ENCODE measurements around the gene CDC26.

The CDC26 gene

DNA sequence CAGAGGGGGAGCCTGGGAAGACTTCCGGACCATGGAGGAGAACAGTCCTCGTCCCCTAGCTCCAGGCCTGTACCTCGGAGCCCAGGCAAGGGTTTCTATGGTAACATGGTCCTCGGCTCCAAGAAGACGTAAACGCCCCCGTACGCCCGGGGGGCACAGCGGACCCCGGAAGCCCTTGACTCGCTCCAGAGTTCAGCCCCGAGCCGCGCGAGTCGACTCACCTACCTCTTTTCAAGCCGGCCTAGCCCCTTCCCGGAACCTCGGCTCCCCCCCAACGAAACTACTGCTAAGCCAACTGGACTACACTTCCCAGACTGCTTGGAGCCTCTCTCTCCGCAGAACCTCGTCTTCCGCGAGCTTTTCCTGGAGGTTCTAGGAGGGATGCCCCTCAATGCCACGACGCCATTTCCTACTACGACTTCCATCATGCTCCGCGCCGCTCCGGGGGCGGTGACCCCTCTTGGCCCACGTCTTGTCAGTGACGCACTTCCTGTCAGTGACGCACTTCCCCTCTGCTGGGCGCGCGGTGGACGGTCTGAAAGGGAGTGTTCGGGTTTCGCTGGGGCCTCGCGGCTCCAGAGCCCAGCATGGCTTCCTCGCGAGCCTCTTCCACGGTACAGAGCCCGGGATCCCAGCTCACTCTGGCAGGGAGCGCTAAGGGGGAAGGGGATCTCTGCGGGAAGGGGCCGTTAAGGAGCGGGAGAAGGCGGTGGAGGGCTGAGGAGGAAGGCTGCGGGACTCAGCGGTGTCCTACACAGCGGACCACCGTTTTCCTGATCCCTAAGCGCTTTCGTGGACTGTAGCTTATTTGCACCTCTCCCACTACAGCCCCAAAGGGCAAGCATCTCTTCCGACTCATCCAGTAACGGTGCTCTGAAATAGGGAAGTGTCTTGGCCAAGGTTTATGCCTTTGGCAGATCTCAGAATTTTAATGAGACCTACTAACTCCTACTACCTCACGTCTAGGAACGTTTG, at the start of gene CDC26, which contains the start of gene PRPF4:
CDC26 (minus strand) TSS at position 416 of the 975 bp plus-strand sequence. CDS start 3,065 bp downstream, outside the sequence.
PRPF4 (plus strand) TSS at position 502 of the 975 bp plus-strand sequence; CDS start at position 588, 86 bp downstream.
- peaks cover 33% of the 10 kb centered on the region for H3K36me3 Mint-ChIP-seq (ENCODE audit: low read depth)
- no peaks in the 10 kb centered on the region for H3K9me3 Mint-ChIP-seq
- H3K4me1 Mint-ChIP-seq (ENCODE audit: low read depth), result peaks cover 13% of the 10 kb centered on the region
- H3K27me3 Mint-ChIP-seq (ENCODE audit: low read depth), result no peaks in the 10 kb centered on the region
- no peak within 1 kb of the TSS for H3K4me3 Mint-ChIP-seq
- no peak within 1 kb of the TSS for H3K27ac Mint-ChIP-seq

DNA sequence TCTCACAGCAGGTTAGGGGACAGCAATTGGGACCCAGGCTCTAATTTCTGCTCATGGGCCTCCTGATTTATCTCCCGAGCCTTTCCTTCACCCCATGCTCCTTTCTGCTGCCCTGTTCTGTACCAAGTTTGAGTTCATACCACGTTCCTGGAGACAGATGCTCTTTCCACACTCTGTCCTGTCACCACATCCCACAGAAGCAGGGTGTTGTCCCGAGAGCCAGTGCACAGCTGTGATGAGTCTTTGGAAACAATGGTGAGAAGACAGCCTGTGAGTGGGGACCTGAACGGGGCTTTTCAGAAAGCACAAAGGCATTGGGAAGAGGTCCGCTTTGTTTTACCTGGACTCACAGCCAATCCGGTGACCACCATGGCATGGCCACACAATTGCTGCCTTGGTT, 47.3 kb upstream of the CDC26 start:
- Mint-ChIP-seq H3K36me3 (ENCODE audit: low read depth) (no peaks in the 10 kb centered on the region), H3K9me3 (no peaks in the 10 kb centered on the region), H3K27me3 (ENCODE audit: low read depth) (no peaks in the 10 kb centered on the region), H3K4me3 (no peak overlapping the region), H3K27ac (no peak overlapping the region), H3K4me1 (ENCODE audit: low read depth) (no peaks in the 10 kb centered on the region)

DNA sequence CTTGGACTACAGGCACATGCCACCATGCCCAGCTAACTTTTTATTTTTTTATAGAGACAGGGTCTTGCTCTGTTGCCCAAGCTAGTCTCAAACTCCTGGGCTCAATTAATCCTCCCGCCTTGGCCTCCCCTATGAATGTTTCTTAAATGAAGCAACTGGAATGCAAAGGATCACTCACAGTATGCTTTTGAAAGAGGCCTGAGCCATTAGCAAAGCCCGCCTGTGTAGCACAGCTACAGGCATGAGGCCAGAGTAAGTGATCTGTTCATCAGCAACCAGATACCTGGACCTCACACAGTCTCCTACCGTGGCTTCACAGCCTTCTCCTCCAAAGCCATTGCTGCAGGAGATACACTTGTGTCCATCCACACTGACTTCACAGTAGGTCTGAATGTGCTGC, 44.7 kb upstream of the CDC26 start:
- Mint-ChIP-seq H3K27ac (no peak overlapping the region), H3K36me3 (ENCODE audit: low read depth) (no peaks in the 10 kb centered on the region), H3K4me3 (no peak overlapping the region), H3K4me1 (ENCODE audit: low read depth) (no peaks in the 10 kb centered on the region), H3K9me3 (no peaks in the 10 kb centered on the region), H3K27me3 (ENCODE audit: low read depth) (no peaks in the 10 kb centered on the region)

GRCh38 chr9:113319054-113319453, 43.7 kb upstream of the CDC26 start:
- no peak overlapping the region for H3K27ac Mint-ChIP-seq
- no peaks in the 10 kb centered on the region for H3K4me1 Mint-ChIP-seq (ENCODE audit: low read depth)
- no peaks in the 10 kb centered on the region for H3K27me3 Mint-ChIP-seq (ENCODE audit: low read depth)
- H3K9me3 Mint-ChIP-seq, result no peaks in the 10 kb centered on the region
- no peak overlapping the region for H3K4me3 Mint-ChIP-seq
- H3K36me3 Mint-ChIP-seq (ENCODE audit: low read depth), result no peaks in the 10 kb centered on the region

DNA sequence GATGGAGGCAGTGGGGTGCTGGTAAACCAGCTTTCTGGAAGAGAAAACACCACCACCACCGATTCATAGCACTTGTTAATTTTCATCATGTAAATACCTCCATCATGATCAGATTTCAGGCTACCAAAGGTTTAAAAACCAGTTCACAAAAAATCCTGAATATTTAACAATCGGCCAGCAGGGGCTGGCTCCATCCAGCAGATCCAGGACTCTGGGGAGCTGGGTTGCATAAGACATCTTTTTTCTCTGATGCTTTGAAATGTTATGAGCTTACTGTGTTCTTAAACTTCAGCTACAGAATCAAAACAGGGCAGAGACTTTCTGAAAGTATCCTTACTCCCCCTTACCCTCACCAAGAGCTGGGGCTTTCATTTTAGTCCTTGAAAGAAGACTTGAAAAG, 42.4 kb upstream of the CDC26 start:
- Mint-ChIP-seq H3K4me1 (ENCODE audit: low read depth) (no peaks in the 10 kb centered on the region), H3K27me3 (ENCODE audit: low read depth) (no peaks in the 10 kb centered on the region), H3K36me3 (ENCODE audit: low read depth) (no peaks in the 10 kb centered on the region), H3K27ac (no peak overlapping the region), H3K4me3 (no peak overlapping the region), H3K9me3 (no peaks in the 10 kb centered on the region)

DNA sequence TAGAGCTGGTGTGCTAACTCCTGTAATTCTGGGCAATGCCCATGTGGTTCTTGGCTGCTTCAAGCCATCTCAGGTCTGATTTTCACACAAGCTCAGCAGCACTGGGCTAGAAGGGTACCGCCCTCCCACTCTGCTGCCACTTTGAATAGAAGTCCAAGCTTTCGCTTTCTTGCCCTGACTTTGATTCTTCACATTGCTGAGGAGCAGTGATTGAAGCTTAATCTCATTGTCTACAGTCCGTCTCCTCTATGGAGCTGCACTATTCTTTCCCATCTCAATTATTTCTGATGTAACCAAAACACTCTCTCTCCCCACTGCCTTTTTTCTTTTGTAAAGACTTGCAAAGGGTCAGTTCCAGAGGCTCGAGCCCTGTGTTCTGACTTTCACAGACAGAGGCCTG, 40.7 kb upstream of the CDC26 start:
- H3K27me3 Mint-ChIP-seq (ENCODE audit: low read depth), result no peaks in the 10 kb centered on the region
- H3K4me3 Mint-ChIP-seq, result no peak overlapping the region
- H3K9me3 Mint-ChIP-seq, result no peaks in the 10 kb centered on the region
- H3K27ac Mint-ChIP-seq, result no peak overlapping the region
- no peaks in the 10 kb centered on the region for H3K36me3 Mint-ChIP-seq (ENCODE audit: low read depth)
- no peaks in the 10 kb centered on the region for H3K4me1 Mint-ChIP-seq (ENCODE audit: low read depth)

- Mint-ChIP-seq H3K27me3 (ENCODE audit: low read depth) (no peaks in the 10 kb centered on the region), H3K9me3 (no peaks in the 10 kb centered on the region), H3K27ac (no peak overlapping the region), H3K36me3 (ENCODE audit: low read depth) (no peaks in the 10 kb centered on the region), H3K4me3 (no peak overlapping the region), H3K4me1 (ENCODE audit: low read depth) (no peaks in the 10 kb centered on the region)
Measured at GRCh38 chr9:113315231-113315630, 39.9 kb upstream of the CDC26 start.

DNA sequence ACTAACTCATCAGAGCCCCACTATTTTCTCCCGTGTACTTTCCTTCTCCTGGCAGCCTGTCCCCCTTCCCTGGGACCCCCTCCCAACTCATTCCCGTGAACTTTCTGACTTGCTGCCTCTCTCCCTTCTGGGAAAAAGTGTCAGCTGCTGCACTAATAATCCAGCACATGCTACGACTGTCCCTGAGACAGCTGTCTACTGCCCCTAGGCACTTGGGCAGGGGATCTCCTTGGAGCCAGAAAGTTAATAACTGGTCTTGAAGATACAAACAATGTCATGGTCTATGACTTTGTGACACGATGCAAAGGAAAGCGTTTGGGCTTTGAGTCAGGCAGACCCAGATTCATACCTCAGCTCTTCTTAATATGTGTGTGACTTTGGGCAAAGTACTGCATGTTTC, 37.9 kb upstream of the CDC26 start:
- Mint-ChIP-seq H3K36me3 (ENCODE audit: low read depth) (no peaks in the 10 kb centered on the region), H3K4me1 (ENCODE audit: low read depth) (no peaks in the 10 kb centered on the region)

GRCh38 chr9:113311961-113312360, 36.6 kb upstream of the CDC26 start:
- Mint-ChIP-seq H3K9me3 (no peaks in the 10 kb centered on the region), H3K27ac (no peak overlapping the region), H3K4me1 (ENCODE audit: low read depth) (no peaks in the 10 kb centered on the region), H3K36me3 (ENCODE audit: low read depth) (no peaks in the 10 kb centered on the region), H3K27me3 (ENCODE audit: low read depth) (no peaks in the 10 kb centered on the region), H3K4me3 (no peak overlapping the region)

More for the DNA sequence above, 37.9 kb upstream of the CDC26 start:
- no peak overlapping the region for H3K4me3 Mint-ChIP-seq
- no peak overlapping the region for H3K27ac Mint-ChIP-seq
- no peaks in the 10 kb centered on the region for H3K27me3 Mint-ChIP-seq (ENCODE audit: low read depth)
- H3K9me3 Mint-ChIP-seq, result no peaks in the 10 kb centered on the region

GRCh38 chr9:113310538-113310937, 35.2 kb upstream of the CDC26 start:
- Mint-ChIP-seq H3K27me3 (ENCODE audit: low read depth) (no peaks in the 10 kb centered on the region), H3K4me3 (no peak overlapping the region), H3K27ac (no peak overlapping the region), H3K36me3 (ENCODE audit: low read depth) (no peaks in the 10 kb centered on the region), H3K9me3 (no peaks in the 10 kb centered on the region), H3K4me1 (ENCODE audit: low read depth) (no peaks in the 10 kb centered on the region)

GRCh38 chr9:113309204-113309813, 33.9 kb upstream of the CDC26 start:
- H3K4me1 Mint-ChIP-seq (ENCODE audit: low read depth), result no peaks in the 10 kb centered on the region
- no peaks in the 10 kb centered on the region for H3K9me3 Mint-ChIP-seq
- no peaks in the 10 kb centered on the region for H3K27me3 Mint-ChIP-seq (ENCODE audit: low read depth)
- no peaks in the 10 kb centered on the region for H3K36me3 Mint-ChIP-seq (ENCODE audit: low read depth)
- no peak overlapping the region for H3K27ac Mint-ChIP-seq
- H3K4me3 Mint-ChIP-seq, result no peak overlapping the region

DNA sequence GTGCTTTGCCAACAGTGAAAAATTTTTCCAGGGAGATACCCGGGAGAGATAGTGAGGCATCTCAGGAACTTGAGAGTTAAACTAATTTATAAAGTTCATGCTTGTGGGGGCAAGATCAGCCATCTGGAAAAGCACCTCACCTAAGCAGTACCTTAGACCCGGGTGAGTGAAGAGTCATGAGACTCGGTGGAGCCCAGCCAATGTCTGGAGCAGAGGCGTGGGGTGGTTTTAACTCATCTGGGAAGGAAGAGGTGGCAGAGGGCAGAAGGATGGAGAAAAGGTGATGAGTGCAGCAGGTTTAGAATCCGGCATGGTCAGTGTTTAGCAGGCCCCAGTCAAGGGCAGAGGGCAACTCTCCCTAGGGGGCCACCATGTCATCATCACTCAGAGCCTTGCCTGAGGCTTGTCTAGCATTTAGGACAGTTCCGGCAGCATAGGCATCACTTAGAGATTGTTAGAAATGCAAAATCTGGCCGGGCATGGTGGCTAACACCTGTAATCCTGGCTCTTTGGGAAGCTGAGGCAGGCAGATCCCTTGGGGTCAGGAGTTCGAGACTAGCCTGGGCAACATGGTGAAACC, 32.1 kb upstream of the CDC26 start:
- no peak overlapping the region for H3K4me3 Mint-ChIP-seq
- H3K27ac Mint-ChIP-seq, result no peak overlapping the region
- no peaks in the 10 kb centered on the region for H3K9me3 Mint-ChIP-seq
- H3K4me1 Mint-ChIP-seq (ENCODE audit: low read depth), result no peaks in the 10 kb centered on the region
- H3K36me3 Mint-ChIP-seq (ENCODE audit: low read depth), result no peaks in the 10 kb centered on the region
- H3K27me3 Mint-ChIP-seq (ENCODE audit: low read depth), result peaks cover 6% of the 10 kb centered on the region

DNA sequence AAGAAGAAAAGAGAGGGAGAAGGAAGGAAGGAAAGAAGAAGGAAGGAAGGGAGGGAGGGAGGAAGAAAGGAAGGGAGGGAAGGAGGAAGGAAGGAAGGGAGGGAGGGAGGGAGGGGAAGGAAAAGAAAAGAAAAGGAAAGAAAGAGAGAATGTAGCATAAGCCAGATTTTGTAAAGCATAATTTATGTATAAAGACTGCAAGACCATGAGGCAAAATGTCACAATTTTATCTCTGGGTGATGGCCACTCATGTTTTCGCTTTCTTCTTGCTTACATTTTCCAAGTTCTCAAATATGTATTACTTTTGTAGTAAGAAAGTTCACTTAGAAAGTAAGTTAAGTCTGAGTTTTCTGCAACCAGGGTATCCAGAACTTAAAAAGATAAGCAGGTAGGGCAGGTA, 31.2 kb upstream of the CDC26 start:
- no peak overlapping the region for H3K4me3 Mint-ChIP-seq

GRCh38 chr9:113302792-113303418, 27.5 kb upstream of the CDC26 start, which contains the start of gene RNF183:
RNF183 (minus strand) TSS chr9:113303376; CDS start chr9:113298184, 5,192 bp downstream.
- Mint-ChIP-seq H3K4me1 (ENCODE audit: low read depth) (peaks cover 1% of the 10 kb centered on the region), H3K27me3 (ENCODE audit: low read depth) (peaks cover 17% of the 10 kb centered on the region), H3K27ac (no peak within 1 kb of the TSS), H3K9me3 (no peaks in the 10 kb centered on the region), H3K36me3 (ENCODE audit: low read depth) (no peaks in the 10 kb centered on the region), H3K4me3 (no peak within 1 kb of the TSS)

More for the DNA sequence above, 31.2 kb upstream of the CDC26 start:
- Mint-ChIP-seq H3K27me3 (ENCODE audit: low read depth) (peaks cover 6% of the 10 kb centered on the region), H3K27ac (no peak overlapping the region), H3K9me3 (no peaks in the 10 kb centered on the region), H3K4me1 (ENCODE audit: low read depth) (no peaks in the 10 kb centered on the region), H3K36me3 (ENCODE audit: low read depth) (no peaks in the 10 kb centered on the region)

Data from T-helper 1 cell treated with Interleukin-12 subunit alpha and Interleukin-12 subunit beta and Interleukin-4 antibody, amounts not matched to agents 30 μg/mL and 1 μg/mL, for 36 hours (primary cell).